Measurements from ENCODE around the gene FAM171A1. TPM values are rescaled to one million over a fixed set of nuclear protein-coding genes. Genes with fewer than 3 reads are reported as not detected.
A peak's percentile ranks its signal among the peaks of the same experiment; 100 is the strongest.

FAM171A1 gene
- total and polyA plus RNA-seq, 5 donors: 9.3 to 15.0 (median 13.6) TPM

GRCh38 chr10:15329437-15329836 lies 41.7 kb downstream of the FAM171A1 start:
- no peak overlapping the region for H3K27ac ChIP-seq (ENCODE audit: low read length)
- WGBS: 67% methylated on average over 2 of the region's 2 CpGs
- no peaks in the 10 kb centered on the region for H3K27me3 ChIP-seq (ENCODE audit: control insufficient read depth, insufficient read depth)
- no peak overlapping the region for H3K4me3 ChIP-seq (ENCODE audit: low read length)
- DNase-seq: no peak
- intact Hi-C loops (cut with DNase I): no loop called here
- ATAC-seq: no peak
- no peaks in the 10 kb centered on the region for H3K4me1 ChIP-seq (ENCODE audit: control insufficient read depth, insufficient read depth, low read length)
- no peaks in the 10 kb centered on the region for H3K9me3 ChIP-seq (ENCODE audit: control insufficient read depth, low read length)

GRCh38 chr10:15325944-15326284 lies 45.2 kb downstream of the FAM171A1 start:
- 40% methylated on average over 4 of the region's 4 CpGs for WGBS
- DNase-seq (no peak), ATAC-seq (no peak)
- intact Hi-C loops (cut with DNase I): no loop called here
- Histone ChIP-seq H3K9me3 (ENCODE audit: control insufficient read depth, low read length) (no peaks in the 10 kb centered on the region), H3K27ac (ENCODE audit: low read length) (no peak overlapping the region), H3K27me3 (ENCODE audit: control insufficient read depth, insufficient read depth) (no peaks in the 10 kb centered on the region), H3K4me3 (ENCODE audit: low read length) (no peak overlapping the region), H3K4me1 (ENCODE audit: control insufficient read depth, insufficient read depth, low read length) (peaks cover 2% of the 10 kb centered on the region)

GRCh38 chr10:15325243-15325943 lies 45.7 kb downstream of the FAM171A1 start:
- Histone ChIP-seq H3K4me1 (ENCODE audit: control insufficient read depth, insufficient read depth, low read length) (peaks cover 2% of the 10 kb centered on the region), H3K27ac (ENCODE audit: low read length) (no peak overlapping the region), H3K9me3 (ENCODE audit: control insufficient read depth, low read length) (no peaks in the 10 kb centered on the region), H3K27me3 (ENCODE audit: control insufficient read depth, insufficient read depth) (no peaks in the 10 kb centered on the region), H3K4me3 (ENCODE audit: low read length) (no peak overlapping the region)
- intact Hi-C loops (cut with DNase I): no loop called here
- DNase-seq (peak in 1 of 3 donors; percentile 42), ATAC-seq (peak in 1 of 2 donors; percentile 80)
- 62% methylated on average over 20 of the region's 20 CpGs for whole genome bisulfite sequencing

GRCh38 chr10:15324611-15325010 lies 46.5 kb downstream of the FAM171A1 start:
- H3K4me1 ChIP-seq (ENCODE audit: control insufficient read depth, insufficient read depth, low read length): peaks cover 2% of the 10 kb centered on the region
- no peak for DNase-seq
- H3K4me3 ChIP-seq (ENCODE audit: low read length): no peak overlapping the region
- no peak overlapping the region for H3K27ac ChIP-seq (ENCODE audit: low read length)
- H3K9me3 ChIP-seq (ENCODE audit: control insufficient read depth, low read length): no peaks in the 10 kb centered on the region
- H3K27me3 ChIP-seq (ENCODE audit: control insufficient read depth, insufficient read depth): no peaks in the 10 kb centered on the region
- intact Hi-C loops (cut with DNase I): no loop called here
- WGBS: 86% methylated on average over 6 of the region's 6 CpGs
- no peak for ATAC-seq

- peaks cover 2% of the 10 kb centered on the region for H3K4me1 ChIP-seq (ENCODE audit: control insufficient read depth, insufficient read depth, low read length)
- H3K27me3 ChIP-seq (ENCODE audit: control insufficient read depth, insufficient read depth): no peaks in the 10 kb centered on the region
- H3K9me3 ChIP-seq (ENCODE audit: control insufficient read depth, low read length): no peaks in the 10 kb centered on the region
- ATAC-seq (no peak), DNase-seq (no peak)
- intact Hi-C loops (cut with DNase I): no loop called here
- H3K27ac ChIP-seq (ENCODE audit: low read length): no peak overlapping the region
- no peak overlapping the region for H3K4me3 ChIP-seq (ENCODE audit: low read length)
- 86% methylated on average over 8 of the region's 8 CpGs for WGBS
Measured at GRCh38 chr10:15324113-15324512, 47.0 kb downstream of the FAM171A1 start.

GRCh38 chr10:15322356-15322755 lies 48.7 kb downstream of the FAM171A1 start:
- H3K9me3 ChIP-seq (ENCODE audit: control insufficient read depth, low read length): no peaks in the 10 kb centered on the region
- H3K4me3 ChIP-seq (ENCODE audit: low read length): no peak overlapping the region
- H3K27me3 ChIP-seq (ENCODE audit: control insufficient read depth, insufficient read depth): no peaks in the 10 kb centered on the region
- ATAC-seq (no peak), DNase-seq (no peak)
- H3K4me1 ChIP-seq (ENCODE audit: control insufficient read depth, insufficient read depth, low read length): peaks cover 2% of the 10 kb centered on the region
- intact Hi-C loops (cut with DNase I): no loop called here
- no peak overlapping the region for H3K27ac ChIP-seq (ENCODE audit: low read length)
- WGBS: 50% methylated on average over 2 of the region's 2 CpGs

GRCh38 chr10:15321431-15322341 lies 49.4 kb downstream of the FAM171A1 start:
- intact Hi-C loops (cut with DNase I): no loop called here
- Histone ChIP-seq H3K9me3 (ENCODE audit: control insufficient read depth, low read length) (no peaks in the 10 kb centered on the region), H3K27ac (ENCODE audit: low read length) (no peak overlapping the region), H3K27me3 (ENCODE audit: control insufficient read depth, insufficient read depth) (no peaks in the 10 kb centered on the region), H3K4me3 (ENCODE audit: low read length) (no peak overlapping the region), H3K4me1 (ENCODE audit: control insufficient read depth, insufficient read depth, low read length) (peaks cover 6% of the 10 kb centered on the region)
- ATAC-seq: peak; percentile 31 to 84
- DNase-seq: peak; percentile 39 to 82 (median 72)
- 31% methylated on average over 6 of the region's 6 CpGs for WGBS

- H3K9me3 ChIP-seq (ENCODE audit: control insufficient read depth, low read length): no peaks in the 10 kb centered on the region
- DNase-seq (no peak), ATAC-seq (no peak)
- WGBS: 53% methylated on average over 3 of the region's 3 CpGs
- H3K4me3 ChIP-seq (ENCODE audit: low read length): no peak overlapping the region
- H3K27me3 ChIP-seq (ENCODE audit: control insufficient read depth, insufficient read depth): no peaks in the 10 kb centered on the region
- no peak overlapping the region for H3K27ac ChIP-seq (ENCODE audit: low read length)
- intact Hi-C loops (cut with DNase I): no loop called here
- H3K4me1 ChIP-seq (ENCODE audit: control insufficient read depth, insufficient read depth, low read length): peaks cover 8% of the 10 kb centered on the region
Measured at GRCh38 chr10:15320522-15321203, 50.4 kb downstream of the FAM171A1 start.

- intact Hi-C loops (cut with DNase I): no loop called here
- no peaks in the 10 kb centered on the region for H3K9me3 ChIP-seq (ENCODE audit: control insufficient read depth, low read length)
- no peak overlapping the region for H3K4me3 ChIP-seq (ENCODE audit: low read length)
- no peaks in the 10 kb centered on the region for H3K27me3 ChIP-seq (ENCODE audit: control insufficient read depth, insufficient read depth)
- DNase-seq (no peak), ATAC-seq (no peak)
- 94% methylated on average over 7 of the region's 7 CpGs for WGBS
- peaks cover 8% of the 10 kb centered on the region for H3K4me1 ChIP-seq (ENCODE audit: control insufficient read depth, insufficient read depth, low read length)
- H3K27ac ChIP-seq (ENCODE audit: low read length): no peak overlapping the region
Measured at GRCh38 chr10:15320118-15320517, 51.0 kb downstream of the FAM171A1 start.

- peak in 1 of 2 donors; percentile 32 for ATAC-seq
- peaks cover 14% of the 10 kb centered on the region for H3K4me1 ChIP-seq (ENCODE audit: control insufficient read depth, insufficient read depth, low read length)
- H3K27ac ChIP-seq (ENCODE audit: low read length): no peak overlapping the region
- H3K9me3 ChIP-seq (ENCODE audit: control insufficient read depth, low read length): no peaks in the 10 kb centered on the region
- no peak overlapping the region for H3K4me3 ChIP-seq (ENCODE audit: low read length)
- intact Hi-C loops (cut with DNase I): no loop called here
- 64% methylated on average over 9 of the region's 9 CpGs for WGBS
- DNase-seq: no peak
- H3K27me3 ChIP-seq (ENCODE audit: control insufficient read depth, insufficient read depth): no peaks in the 10 kb centered on the region
Measured at GRCh38 chr10:15316871-15317464, 54.1 kb downstream of the FAM171A1 start.

Data from right cardiac atrium (tissue), 5 donors.